DND-41 (cell line): ENCODE data around the gene MRGPRX2.

Experiments used
- ATAC-seq: fragments of 200-7000 bp; cut with Tn5 transposase; 3 replicates; pipeline ENCODE4 v1.9.1; 2021; ENCODE audit warnings: low read depth; ENCODE audit not compliant: insufficient read depth
- DNase-seq: peaks from one replicate; pipeline ENCODE4 v3.0.0-alpha.2; 2020
- H2AFZ ChIP-seq: 2 replicates; pipeline ENCODE4 v1.6.0; 2012; ENCODE audit warnings: low read depth, low read length
- H3K27ac ChIP-seq: 2 replicates; pipeline ENCODE4 v1.5.1; 2012; ENCODE audit warnings: low read length, inconsistent platforms
- H3K27me3 ChIP-seq: fragments of 200-600 bp; sonication (generic); 2 replicates; pipeline ENCODE4 v1.6.0; 2012; ENCODE audit warnings: low read length, mild to moderate bottlenecking, inconsistent platforms; ENCODE audit not compliant: insufficient read depth, poor library complexity
- H3K36me3 ChIP-seq: 2 replicates; pipeline ENCODE4 v1.5.1; 2012; ENCODE audit warnings: low read length, inconsistent platforms; ENCODE audit not compliant: insufficient read depth
- H3K4me1 ChIP-seq: 2 replicates; pipeline ENCODE4 v1.5.1; 2012; ENCODE audit warnings: mild to moderate bottlenecking, low read length; ENCODE audit not compliant: insufficient read depth
- H3K4me2 ChIP-seq: 2 replicates; pipeline ENCODE4 v1.6.0; 2012; ENCODE audit warnings: mild to moderate bottlenecking, moderate library complexity, low read length, inconsistent platforms; ENCODE audit not compliant: insufficient read depth
- H3K4me3 ChIP-seq, 2 experiments: fragments of 200-600 bp in 1 of 2; shearing (Covaris generic) in 1 of 2; 2 replicates each; pipeline ENCODE4 v1.5.1; 2012 to 2016; ENCODE audit warnings: inconsistent platforms in 2 of 2, low read length in 2 of 2, mild to moderate bottlenecking in 2 of 2, low read depth in 1 of 2, moderate library complexity in 1 of 2
- H3K79me2 ChIP-seq: 2 replicates; pipeline ENCODE4 v1.6.0; 2012; ENCODE audit warnings: low read length, inconsistent platforms; ENCODE audit not compliant: insufficient read depth
- H3K9ac ChIP-seq: 2 replicates; pipeline ENCODE4 v1.6.0; 2012; ENCODE audit warnings: low read depth, mild to moderate bottlenecking, inconsistent platforms, low read length, moderate library complexity
- H3K9me3 ChIP-seq: 2 replicates; pipeline ENCODE4 v1.5.1; 2012; ENCODE audit warnings: low read length, moderate library complexity, mild to moderate bottlenecking, inconsistent platforms; ENCODE audit not compliant: insufficient read depth, severe bottlenecking
- H4K20me1 ChIP-seq: 2 replicates; pipeline ENCODE4 v1.6.0; 2012; ENCODE audit warnings: low read length; ENCODE audit not compliant: insufficient read depth
- EZH2 ChIP-seq: IDR thresholded peaks from 3 replicates; pipeline ENCODE4 v1.6.1; 2012; ENCODE audit warnings: borderline replicate concordance, low read depth, mild to moderate bottlenecking, moderate library complexity, low read length, inconsistent platforms; ENCODE audit not compliant: severe bottlenecking
- TF ChIP-seq, protein P1 (sequence below): IDR thresholded peaks from 2 replicates; pipeline ENCODE4 v1.5.1; 2012; ENCODE audit warnings: borderline replicate concordance, low read length, moderate library complexity, mild to moderate bottlenecking; ENCODE audit not compliant: poor library complexity, severe bottlenecking; ENCODE audit errors: extremely low read depth

The MRGPRX2 gene

DNA sequence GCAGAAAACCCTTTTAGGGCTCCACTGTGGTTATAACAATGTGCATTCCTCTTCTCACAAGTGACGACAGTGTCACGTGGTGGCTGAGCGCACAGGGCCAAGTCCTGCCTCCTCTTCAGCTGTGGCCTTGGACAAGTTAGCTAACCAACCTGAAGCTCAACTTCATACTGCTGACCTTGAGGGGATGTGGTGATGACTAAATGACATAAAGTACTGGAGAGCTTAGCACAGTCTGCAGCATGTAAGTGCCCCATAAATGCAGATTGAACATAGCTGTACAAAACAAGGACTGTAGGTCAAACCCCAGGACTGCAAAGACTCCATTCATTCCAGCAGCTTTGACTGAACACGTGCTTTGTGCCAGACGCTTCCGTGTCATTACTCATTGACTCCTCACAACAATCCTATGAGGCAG is 20.1 kb upstream of the MRGPRX2 start:
- no peak overlapping the region for H3K4me2 ChIP-seq
- no peaks in the 10 kb centered on the region for H3K79me2 ChIP-seq
- ATAC-seq (no peak), DNase-seq (no peak)
- no peak overlapping the region for H3K4me3 ChIP-seq
- no peak overlapping the region for H3K9ac ChIP-seq
- H3K27ac ChIP-seq = no peak overlapping the region
- no peak overlapping the region for H2AFZ ChIP-seq
- no peak for TF ChIP-seq EZH2
- TF ChIP-seq, protein P1, sequence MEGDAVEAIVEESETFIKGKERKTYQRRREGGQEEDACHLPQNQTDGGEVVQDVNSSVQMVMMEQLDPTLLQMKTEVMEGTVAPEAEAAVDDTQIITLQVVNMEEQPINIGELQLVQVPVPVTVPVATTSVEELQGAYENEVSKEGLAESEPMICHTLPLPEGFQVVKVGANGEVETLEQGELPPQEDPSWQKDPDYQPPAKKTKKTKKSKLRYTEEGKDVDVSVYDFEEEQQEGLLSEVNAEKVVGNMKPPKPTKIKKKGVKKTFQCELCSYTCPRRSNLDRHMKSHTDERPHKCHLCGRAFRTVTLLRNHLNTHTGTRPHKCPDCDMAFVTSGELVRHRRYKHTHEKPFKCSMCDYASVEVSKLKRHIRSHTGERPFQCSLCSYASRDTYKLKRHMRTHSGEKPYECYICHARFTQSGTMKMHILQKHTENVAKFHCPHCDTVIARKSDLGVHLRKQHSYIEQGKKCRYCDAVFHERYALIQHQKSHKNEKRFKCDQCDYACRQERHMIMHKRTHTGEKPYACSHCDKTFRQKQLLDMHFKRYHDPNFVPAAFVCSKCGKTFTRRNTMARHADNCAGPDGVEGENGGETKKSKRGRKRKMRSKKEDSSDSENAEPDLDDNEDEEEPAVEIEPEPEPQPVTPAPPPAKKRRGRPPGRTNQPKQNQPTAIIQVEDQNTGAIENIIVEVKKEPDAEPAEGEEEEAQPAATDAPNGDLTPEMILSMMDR = no peak
- peaks cover 7% of the 10 kb centered on the region for H3K27me3 ChIP-seq
- no peaks in the 10 kb centered on the region for H4K20me1 ChIP-seq
- no peaks in the 10 kb centered on the region for H3K4me1 ChIP-seq
- H3K9me3 ChIP-seq = no peaks in the 10 kb centered on the region
- H3K36me3 ChIP-seq = no peaks in the 10 kb centered on the region

DNA sequence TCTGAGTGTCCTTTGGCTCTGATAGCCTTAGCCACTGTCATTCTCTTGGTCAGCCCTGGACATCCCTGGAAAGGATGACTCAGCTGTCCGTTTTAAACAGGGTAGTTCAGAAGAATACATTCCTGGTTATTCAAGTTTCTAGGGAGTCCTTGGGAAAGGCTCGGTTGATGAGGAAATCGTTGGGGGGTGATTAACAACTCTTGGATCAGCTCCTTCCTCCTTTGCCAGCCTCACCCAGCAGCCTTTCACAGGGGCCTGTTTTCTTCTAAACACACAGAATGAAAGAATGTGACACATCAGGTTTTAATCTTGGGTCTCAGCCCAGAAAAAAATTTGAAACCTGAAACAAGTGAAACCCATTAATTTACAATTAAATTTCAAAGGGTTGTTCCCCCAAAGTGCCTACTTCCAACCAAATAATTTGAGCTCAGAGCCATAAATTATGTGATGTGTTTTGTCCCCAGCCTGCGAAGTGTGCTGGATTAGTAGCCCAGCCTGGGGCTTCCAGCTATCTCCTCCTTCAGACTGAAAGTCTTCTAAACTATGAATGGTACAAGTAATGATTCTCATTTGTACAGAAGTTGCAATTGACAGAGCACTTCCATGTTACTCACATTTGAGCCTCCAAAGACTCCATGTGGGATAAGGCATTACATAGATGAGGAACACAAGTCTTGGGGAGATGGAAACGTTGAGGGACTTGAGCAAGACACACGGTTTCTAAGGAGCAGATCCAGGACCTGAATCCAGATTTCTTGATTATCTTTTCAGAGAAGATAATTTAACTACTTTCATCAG is 19.3 kb upstream of the MRGPRX2 start:
- Histone ChIP-seq H3K9me3 (no peaks in the 10 kb centered on the region), H4K20me1 (no peaks in the 10 kb centered on the region), H3K4me2 (no peak overlapping the region), H3K9ac (no peak overlapping the region), H3K4me3 (no peak overlapping the region), H3K79me2 (no peaks in the 10 kb centered on the region), H3K27me3 (peaks cover 7% of the 10 kb centered on the region), H3K4me1 (no peaks in the 10 kb centered on the region), H3K36me3 (no peaks in the 10 kb centered on the region), H3K27ac (no peak overlapping the region), H2AFZ (no peak overlapping the region)
- TF ChIP-seq, protein P1 = no peak
- no peak for TF ChIP-seq EZH2
- DNase-seq (no peak), ATAC-seq (no peak)

DNA sequence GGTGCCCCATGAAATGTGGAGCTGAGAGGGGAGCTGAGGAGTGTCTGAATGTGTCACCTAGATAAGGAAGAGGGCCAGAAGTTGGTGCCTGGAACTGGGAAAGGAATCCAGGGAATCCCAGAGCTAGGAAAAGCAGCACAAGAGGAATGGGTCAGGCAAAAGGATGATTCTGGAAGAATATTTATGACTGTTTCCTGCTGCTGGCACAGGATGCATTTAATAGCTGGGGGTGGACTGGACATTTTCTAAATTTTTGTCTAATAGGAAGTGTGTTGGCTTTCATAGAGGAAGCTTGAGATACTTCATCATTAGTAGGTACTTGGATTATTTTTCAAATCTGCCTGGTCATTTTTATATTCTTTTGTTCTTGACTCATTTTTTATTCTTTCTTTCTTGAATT is 17.4 kb upstream of the MRGPRX2 start:
- no peaks in the 10 kb centered on the region for H4K20me1 ChIP-seq
- no peak for ATAC-seq
- peaks cover 10% of the 10 kb centered on the region for H3K27me3 ChIP-seq
- no peaks in the 10 kb centered on the region for H3K4me1 ChIP-seq
- H3K36me3 ChIP-seq = no peaks in the 10 kb centered on the region
- H3K9me3 ChIP-seq = no peaks in the 10 kb centered on the region
- no peak overlapping the region for H3K27ac ChIP-seq
- TF ChIP-seq, protein P1 = no peak
- no peak for TF ChIP-seq EZH2
- no peak overlapping the region for H3K4me3 ChIP-seq
- H3K79me2 ChIP-seq = no peaks in the 10 kb centered on the region
- H3K9ac ChIP-seq = no peak overlapping the region
- H2AFZ ChIP-seq = no peak overlapping the region
- DNase-seq = no peak
- H3K4me2 ChIP-seq = no peak overlapping the region
